Prostate gland (tissue), 2 donors: ENCODE results near the gene TAF8.

Experiments used
- POLR2A ChIP-seq: fragments of 450-650 bp; IDR thresholded peaks from one replicate; pipeline ENCODE4 v1.6.1; 2016; ENCODE audit warnings: antibody characterized with exemption, mild to moderate bottlenecking
- POLR2AphosphoS5 ChIP-seq: sonication (generic); formaldehyde crosslinking; IDR thresholded peaks from one replicate; pipeline ENCODE4 v1.6.1; 2017; ENCODE audit warnings: antibody characterized with exemption
- TF ChIP-seq, protein P1 (sequence below), 4 experiments: fragments of 200-600 bp in 2 of 4; fragments of 450-650 bp in 2 of 4; sonication (generic) in 2 of 4; IDR thresholded peaks; 1 replicate in 3 of 4; 2 replicates in 1 of 4; pipeline ENCODE4 v1.5.1; 2016 to 2019; ENCODE audit warnings: antibody characterized with exemption in 4 of 4, mild to moderate bottlenecking in 2 of 4, moderate library complexity in 2 of 4

DNA sequence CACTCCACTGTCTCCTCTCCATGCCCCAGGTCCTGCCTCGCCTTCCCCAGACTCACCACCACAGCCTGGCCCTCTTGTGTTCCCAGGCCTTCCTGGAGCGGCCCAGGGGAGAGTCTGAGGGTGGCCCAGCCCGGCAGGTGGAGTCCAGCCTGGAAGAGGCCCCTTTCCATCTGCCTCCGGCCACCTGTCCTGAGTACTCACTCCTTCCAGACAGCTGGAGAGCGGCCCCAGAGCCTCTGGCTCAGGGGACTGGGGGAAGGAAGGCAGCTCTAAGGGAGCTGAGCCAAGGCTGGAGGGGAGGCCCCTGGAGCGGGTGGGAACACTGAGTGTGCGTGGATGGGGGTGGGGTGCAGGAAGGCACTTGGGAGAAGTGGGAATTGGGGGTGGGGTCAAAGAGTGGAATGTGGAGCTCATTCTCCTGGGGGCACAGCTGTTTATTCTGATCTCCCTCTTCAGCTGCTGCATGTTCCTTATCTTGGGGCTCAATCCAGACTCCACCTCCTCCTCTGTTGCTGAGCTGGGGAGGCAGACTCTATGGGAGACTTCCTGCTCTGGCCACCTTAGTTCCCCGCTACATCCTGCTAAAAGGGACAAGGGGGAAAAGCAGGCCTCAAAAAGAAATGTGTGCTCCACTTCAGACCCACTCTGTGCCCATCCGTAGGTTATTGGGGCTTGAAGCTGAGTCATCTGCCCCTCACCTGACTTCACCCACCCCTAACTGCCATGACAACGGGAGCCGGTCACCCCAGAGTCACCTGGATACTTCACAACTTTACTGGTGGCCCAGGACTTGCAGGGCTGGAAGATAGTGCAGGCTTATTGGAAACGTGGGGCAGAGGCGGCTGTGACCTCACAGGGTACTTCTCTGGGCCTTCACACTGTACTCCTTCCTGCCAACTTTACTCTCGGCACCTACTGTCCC lies 19.5 kb upstream of the TAF8 start:
- TF ChIP-seq, protein P1, sequence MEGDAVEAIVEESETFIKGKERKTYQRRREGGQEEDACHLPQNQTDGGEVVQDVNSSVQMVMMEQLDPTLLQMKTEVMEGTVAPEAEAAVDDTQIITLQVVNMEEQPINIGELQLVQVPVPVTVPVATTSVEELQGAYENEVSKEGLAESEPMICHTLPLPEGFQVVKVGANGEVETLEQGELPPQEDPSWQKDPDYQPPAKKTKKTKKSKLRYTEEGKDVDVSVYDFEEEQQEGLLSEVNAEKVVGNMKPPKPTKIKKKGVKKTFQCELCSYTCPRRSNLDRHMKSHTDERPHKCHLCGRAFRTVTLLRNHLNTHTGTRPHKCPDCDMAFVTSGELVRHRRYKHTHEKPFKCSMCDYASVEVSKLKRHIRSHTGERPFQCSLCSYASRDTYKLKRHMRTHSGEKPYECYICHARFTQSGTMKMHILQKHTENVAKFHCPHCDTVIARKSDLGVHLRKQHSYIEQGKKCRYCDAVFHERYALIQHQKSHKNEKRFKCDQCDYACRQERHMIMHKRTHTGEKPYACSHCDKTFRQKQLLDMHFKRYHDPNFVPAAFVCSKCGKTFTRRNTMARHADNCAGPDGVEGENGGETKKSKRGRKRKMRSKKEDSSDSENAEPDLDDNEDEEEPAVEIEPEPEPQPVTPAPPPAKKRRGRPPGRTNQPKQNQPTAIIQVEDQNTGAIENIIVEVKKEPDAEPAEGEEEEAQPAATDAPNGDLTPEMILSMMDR (IDR thresholded peaks at IDR 0.05), result no peak
- TF ChIP-seq POLR2A (no peak), POLR2AphosphoS5 (no peak)
